ENCODE results near the gene MB.
A peak's percentile ranks its signal among the peaks of the same experiment; 100 is the strongest.

Gene MB

DNA sequence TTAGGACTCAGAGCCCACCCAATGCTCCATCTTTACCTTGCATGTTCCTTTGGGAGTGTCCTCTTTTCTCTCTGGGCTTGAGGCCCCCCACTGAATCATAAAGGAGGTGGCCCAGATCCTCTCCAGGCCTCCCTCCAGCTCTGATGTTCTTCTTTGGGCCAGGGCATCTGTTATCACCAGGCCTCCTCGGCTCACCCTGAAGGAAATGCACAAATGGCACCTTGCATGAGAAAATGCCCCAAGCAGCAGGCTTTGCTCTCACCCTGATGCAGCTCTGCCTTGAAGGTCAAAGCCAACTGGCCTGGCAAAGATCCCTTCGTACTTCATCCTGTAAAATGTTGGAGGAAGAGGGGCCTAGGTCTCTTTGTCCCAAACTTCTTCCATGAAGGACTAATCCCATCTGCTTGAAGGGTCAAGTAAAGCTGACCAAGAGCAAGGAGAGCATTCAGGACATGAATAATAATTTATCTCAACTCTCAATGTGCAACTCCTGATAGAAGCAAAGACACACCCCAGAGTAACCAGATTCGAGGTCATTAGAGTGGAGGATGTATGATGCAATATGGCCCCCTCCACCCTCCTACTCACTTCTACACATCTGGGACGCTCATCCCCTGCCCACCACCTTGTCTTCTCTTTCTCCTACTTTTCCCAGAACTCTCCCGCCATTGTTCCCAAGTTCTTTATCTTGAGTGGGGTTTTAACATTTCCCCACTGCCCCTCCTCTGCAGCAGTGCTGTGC lies 40.6 kb upstream of the MB start:
- H3K4me3 ChIP-seq (ENCODE audit: low read depth, low read length): no peak overlapping the region
- TF ChIP-seq, protein P1, sequence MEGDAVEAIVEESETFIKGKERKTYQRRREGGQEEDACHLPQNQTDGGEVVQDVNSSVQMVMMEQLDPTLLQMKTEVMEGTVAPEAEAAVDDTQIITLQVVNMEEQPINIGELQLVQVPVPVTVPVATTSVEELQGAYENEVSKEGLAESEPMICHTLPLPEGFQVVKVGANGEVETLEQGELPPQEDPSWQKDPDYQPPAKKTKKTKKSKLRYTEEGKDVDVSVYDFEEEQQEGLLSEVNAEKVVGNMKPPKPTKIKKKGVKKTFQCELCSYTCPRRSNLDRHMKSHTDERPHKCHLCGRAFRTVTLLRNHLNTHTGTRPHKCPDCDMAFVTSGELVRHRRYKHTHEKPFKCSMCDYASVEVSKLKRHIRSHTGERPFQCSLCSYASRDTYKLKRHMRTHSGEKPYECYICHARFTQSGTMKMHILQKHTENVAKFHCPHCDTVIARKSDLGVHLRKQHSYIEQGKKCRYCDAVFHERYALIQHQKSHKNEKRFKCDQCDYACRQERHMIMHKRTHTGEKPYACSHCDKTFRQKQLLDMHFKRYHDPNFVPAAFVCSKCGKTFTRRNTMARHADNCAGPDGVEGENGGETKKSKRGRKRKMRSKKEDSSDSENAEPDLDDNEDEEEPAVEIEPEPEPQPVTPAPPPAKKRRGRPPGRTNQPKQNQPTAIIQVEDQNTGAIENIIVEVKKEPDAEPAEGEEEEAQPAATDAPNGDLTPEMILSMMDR (IDR thresholded peaks at IDR 0.05; ENCODE audit: borderline replicate concordance, insufficient read depth, low read depth, low read length): no peak

GRCh38 chr22:35656284-35656752 lies 39.2 kb upstream of the MB start:
- no peak overlapping the region for H3K4me3 ChIP-seq (ENCODE audit: low read depth, low read length)
- TF ChIP-seq, protein P1 (IDR thresholded peaks at IDR 0.05; ENCODE audit: borderline replicate concordance, insufficient read depth, low read depth, low read length): no peak

DNA sequence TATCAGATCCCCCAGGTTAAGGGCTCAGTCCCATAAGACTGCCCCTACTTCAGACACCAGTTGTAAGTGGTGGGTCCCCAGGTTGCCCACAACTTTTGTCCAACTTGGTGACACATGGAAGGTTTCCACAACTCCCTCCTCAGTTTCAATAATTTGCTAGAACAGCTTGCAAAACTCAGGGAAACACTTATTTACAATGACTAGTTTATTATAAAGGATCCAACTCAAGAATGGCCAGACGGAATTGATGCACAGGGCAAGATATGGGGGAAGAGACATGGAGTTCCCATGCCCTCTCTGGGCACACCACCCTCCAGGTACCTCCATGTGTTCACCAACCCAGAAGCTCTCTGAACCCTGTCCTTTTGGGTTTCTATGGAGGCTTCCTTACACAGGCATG lies 36.7 kb upstream of the MB start:
- TF ChIP-seq, protein P1 (IDR thresholded peaks at IDR 0.05; ENCODE audit: borderline replicate concordance, insufficient read depth, low read depth, low read length): no peak
- no peak overlapping the region for H3K4me3 ChIP-seq (ENCODE audit: low read depth, low read length)

DNA sequence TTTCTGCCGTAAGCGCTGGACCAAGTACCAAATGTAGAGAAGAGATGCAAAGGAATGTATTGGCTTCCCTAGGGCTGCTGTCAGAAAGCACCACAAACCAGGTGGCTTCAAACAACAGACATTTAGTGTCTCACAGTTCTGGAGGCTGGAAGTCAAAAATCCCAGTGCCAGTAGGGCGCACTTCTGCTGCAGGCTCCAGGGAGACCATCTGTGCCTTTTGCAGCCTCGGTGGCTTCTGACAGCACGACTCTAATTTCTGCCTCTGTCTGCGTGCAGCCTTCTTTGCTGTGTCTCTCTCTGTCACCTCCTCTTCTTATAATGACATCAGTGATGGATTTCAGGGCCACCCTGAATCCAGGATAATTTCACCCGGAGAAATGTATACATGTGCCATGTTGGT lies 34.0 kb upstream of the MB start:
- TF ChIP-seq, protein P1 (IDR thresholded peaks at IDR 0.05; ENCODE audit: borderline replicate concordance, insufficient read depth, low read depth, low read length): no peak
- H3K4me3 ChIP-seq (ENCODE audit: low read depth, low read length): no peak overlapping the region

- TF ChIP-seq, protein P1 (IDR thresholded peaks at IDR 0.05; ENCODE audit: borderline replicate concordance, insufficient read depth, low read depth, low read length): no peak
- H3K4me3 ChIP-seq (ENCODE audit: low read depth, low read length): peak overlapping the region; percentile 49
Observed at GRCh38 chr22:35649636-35650250, 32.6 kb upstream of the MB start.

DNA sequence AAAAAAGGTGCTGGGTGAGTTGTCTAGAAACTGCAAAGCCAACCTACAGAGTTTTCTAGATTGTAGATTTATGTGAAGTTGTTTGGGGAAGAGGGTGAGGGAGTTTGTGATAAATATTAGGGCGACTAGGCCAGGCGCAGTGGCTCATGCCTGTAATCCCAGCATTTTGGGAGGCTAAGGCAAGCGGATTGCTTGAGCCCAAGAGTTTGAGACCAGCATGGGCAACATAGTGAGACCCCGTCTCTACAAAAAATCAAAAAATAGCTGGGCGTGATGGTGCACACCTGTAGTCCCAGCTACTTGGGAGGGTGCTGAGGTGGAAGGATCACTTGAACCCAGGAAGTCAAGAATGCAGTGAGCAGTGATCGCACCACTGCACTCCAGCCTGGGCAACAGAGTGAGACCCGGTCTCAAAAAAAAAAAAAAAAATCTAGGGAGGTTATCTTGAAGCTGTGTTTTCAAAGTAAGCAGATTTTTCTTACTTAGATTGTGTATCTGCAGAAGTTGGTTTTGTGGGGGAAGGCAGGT lies 32.0 kb upstream of the MB start:
- TF ChIP-seq, protein P1 (IDR thresholded peaks at IDR 0.05; ENCODE audit: borderline replicate concordance, insufficient read depth, low read depth, low read length): no peak
- peak overlapping the region; percentile 49 for H3K4me3 ChIP-seq (ENCODE audit: low read depth, low read length)
